Epidermal melanocyte (primary cell): ENCODE results near the gene EFCAB3.
"Not testable (repeated sequence)": the region's sequence is repeated elsewhere in the genome, so short reads cannot be mapped to it uniquely, and the experiment has no call there.

Source experiments
- DNase-seq: peaks from one replicate; pipeline ENCODE4 v3.0.0; 2011; ENCODE audit warnings: low spot score; ENCODE audit not compliant: insufficient read length

The EFCAB3 gene

DNA sequence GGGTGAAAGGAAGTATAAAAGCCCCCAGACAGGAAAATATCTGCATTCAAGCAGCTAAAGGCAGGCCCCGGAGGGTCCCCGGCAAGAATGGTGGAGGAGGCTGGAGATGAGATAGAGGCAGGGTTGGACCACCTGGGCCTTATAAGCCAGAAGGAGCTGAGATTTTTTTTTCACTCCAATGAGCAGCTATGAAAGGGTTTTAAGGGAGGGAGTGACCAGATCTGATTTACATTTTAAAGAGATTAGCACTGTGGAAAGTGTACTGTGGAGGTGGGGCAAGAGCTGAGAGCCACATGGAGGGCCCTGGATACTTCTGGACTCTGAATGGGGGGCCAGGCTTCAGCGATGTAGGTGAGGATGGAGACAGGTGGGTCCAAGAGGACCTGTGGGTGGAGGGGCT is 84.1 kb downstream of the EFCAB3 start:
- DNase-seq, result not testable (repeated sequence)

DNA sequence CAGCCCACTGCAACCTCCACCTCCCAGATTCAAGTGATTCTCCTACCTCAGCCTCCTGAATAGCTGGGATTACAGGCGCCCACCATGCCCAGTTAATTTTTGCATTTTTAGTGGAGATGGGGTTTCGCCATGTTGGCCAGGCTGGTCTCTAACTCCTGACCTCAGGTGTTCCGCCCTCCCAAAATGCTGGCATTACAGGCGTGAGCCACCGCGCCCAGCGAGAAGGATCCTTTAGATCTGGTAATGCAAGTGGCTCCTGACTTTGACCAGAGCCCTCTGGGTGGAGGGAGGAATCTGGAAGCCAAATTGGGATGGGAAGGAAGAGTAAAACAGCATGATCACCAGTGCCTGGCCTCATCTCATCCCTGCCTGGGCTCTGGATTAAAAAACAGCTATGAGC is 84.9 kb downstream of the EFCAB3 start:
- not testable (repeated sequence) for DNase-seq
